KOPT-K1 (cell line): ENCODE data around the gene MAPK6.
"Not testable (repeated sequence)": the region's sequence is repeated elsewhere in the genome, so short reads cannot be mapped to it uniquely, and the experiment has no call there.

Experiments used
- H3K27ac ChIP-seq: fragments of 200-600 bp; sonication (generic); 2 replicates; pipeline ENCODE4 v1.5.1; 2016; ENCODE audit warnings: antibody characterized with exemption, mild to moderate bottlenecking, low read depth, low read length; ENCODE audit not compliant: poor library complexity, severe bottlenecking
- H3K36me3 ChIP-seq: fragments of 200-600 bp; sonication (generic); 2 replicates; pipeline ENCODE4 v1.5.1; 2017; ENCODE audit warnings: antibody characterized with exemption, mild to moderate bottlenecking, low read length, moderate library complexity; ENCODE audit not compliant: insufficient read depth
- H3K9me3 ChIP-seq: fragments of 200-600 bp; sonication (generic); 2 replicates; pipeline ENCODE4 v1.5.1; 2017; ENCODE audit warnings: antibody characterized with exemption, low read length, mild to moderate bottlenecking; ENCODE audit not compliant: insufficient read depth, poor library complexity, severe bottlenecking

MAPK6 gene

GRCh38 chr15:52020221-52021085 is 1.4 kb downstream of the MAPK6 start:
- Histone ChIP-seq H3K27ac (peak overlapping the region; percentile 72), H3K9me3 (no peaks in the 10 kb centered on the region), H3K36me3 (no peaks in the 10 kb centered on the region)

- no peaks in the 10 kb centered on the region for H3K9me3 ChIP-seq
- H3K27ac ChIP-seq, result peak overlapping the region; percentile 72
- H3K36me3 ChIP-seq, result no peaks in the 10 kb centered on the region
Measured at GRCh38 chr15:52021128-52021671, 2.2 kb downstream of the MAPK6 start.

GRCh38 chr15:52021892-52022540 is 3.0 kb downstream of the MAPK6 start:
- H3K9me3 ChIP-seq, result no peaks in the 10 kb centered on the region
- H3K27ac ChIP-seq, result peak overlapping the region; percentile 14

GRCh38 chr15:52023169-52023922 is 4.3 kb downstream of the MAPK6 start:
- Histone ChIP-seq H3K36me3 (0 out of 2 replicates have a peak, but pooled peaks cover 3% of the 10 kb centered on the region), H3K27ac (no peak overlapping the region), H3K9me3 (no peaks in the 10 kb centered on the region)

More at GRCh38 chr15:52021892-52022540, 3.0 kb downstream of the MAPK6 start:
- no peaks in the 10 kb centered on the region for H3K36me3 ChIP-seq

- Histone ChIP-seq H3K9me3 (peaks cover 11% of the 10 kb centered on the region), H3K27ac (no peak overlapping the region), H3K36me3 (peaks cover 25% of the 10 kb centered on the region; the same call in 1 of the 2 replicates)
Measured at GRCh38 chr15:52028431-52029093, 9.5 kb downstream of the MAPK6 start.

- no peak overlapping the region for H3K27ac ChIP-seq
- H3K9me3 ChIP-seq, result peaks cover 15% of the 10 kb centered on the region
- H3K36me3 ChIP-seq, result peaks cover 32% of the 10 kb centered on the region; the same call in 1 of the 2 replicates
Measured at GRCh38 chr15:52030010-52030409, 11.0 kb downstream of the MAPK6 start.

- Histone ChIP-seq H3K9me3 (peaks cover 15% of the 10 kb centered on the region), H3K36me3 (peaks cover 32% of the 10 kb centered on the region; the same call in 1 of the 2 replicates), H3K27ac (no peak overlapping the region)
Measured at GRCh38 chr15:52031556-52031955, 12.5 kb downstream of the MAPK6 start.

- peaks cover 13% of the 10 kb centered on the region; the same call in 1 of the 2 replicates for H3K36me3 ChIP-seq
- H3K9me3 ChIP-seq, result peaks cover 9% of the 10 kb centered on the region
- H3K27ac ChIP-seq, result no peak overlapping the region
Measured at GRCh38 chr15:52037889-52038505, 19.0 kb downstream of the MAPK6 start.

GRCh38 chr15:52039925-52040781 is 21.1 kb downstream of the MAPK6 start:
- H3K27ac ChIP-seq, result peak overlapping the region; percentile 6
- no peaks in the 10 kb centered on the region for H3K9me3 ChIP-seq
- no peaks in the 10 kb centered on the region for H3K36me3 ChIP-seq

GRCh38 chr15:52042051-52042851 is 23.2 kb downstream of the MAPK6 start:
- Histone ChIP-seq H3K36me3 (peaks cover 5% of the 10 kb centered on the region; the same call in 1 of the 2 replicates), H3K27ac (no peak overlapping the region), H3K9me3 (no peaks in the 10 kb centered on the region)

- H3K27ac ChIP-seq, result peak overlapping the region; percentile 59
- H3K9me3 ChIP-seq, result not testable (repeated sequence)
- peaks cover 28% of the 10 kb centered on the region for H3K36me3 ChIP-seq
Measured at GRCh38 chr15:52045795-52046298, 26.8 kb downstream of the MAPK6 start.

- H3K9me3 ChIP-seq, result not testable (repeated sequence)
- peak overlapping the region; percentile 59 for H3K27ac ChIP-seq
Measured at GRCh38 chr15:52046552-52046951, 27.5 kb downstream of the MAPK6 start.

More at GRCh38 chr15:52046552-52046951, 27.5 kb downstream of the MAPK6 start:
- peaks cover 32% of the 10 kb centered on the region for H3K36me3 ChIP-seq
